Endothelial cell of hepatic sinusoid (primary cell): Measurements from ENCODE around the gene LHB.

Experiments used
- in situ Hi-C: cut with HindIII; loops from 2 replicates; pipeline ENCODE4 v1.10.0; 2017; ENCODE audit warnings: low sequenced_read_pairs

LHB gene

GRCh38 chr19:48986211-48986610 is 30.7 kb downstream of the LHB start:
- in situ Hi-C loops: loop anchor here (5.0 to 10.0 kb wide), 2 partner anchors 189 to 209 kb away; no protein-coding TSS in a partner anchor

- in situ Hi-C loops: loop anchor here (5.0 to 10.0 kb wide), 2 partner anchors 188 to 209 kb away; no protein-coding TSS in a partner anchor
Measured at GRCh38 chr19:48985711-48986110, 31.2 kb downstream of the LHB start.

GRCh38 chr19:48982280-48982679 is 34.6 kb downstream of the LHB start:
- in situ Hi-C loops: loop anchor here (10.0 kb wide), 1 partner anchor 213 kb away; no protein-coding TSS in a partner anchor

GRCh38 chr19:48977061-48977460 is 39.8 kb downstream of the LHB start:
- in situ Hi-C loops: loop anchor here (5.0 kb wide), 1 partner anchor 65 kb away; no protein-coding TSS in a partner anchor

- in situ Hi-C loops: loop anchor here (5.0 kb wide), 1 partner anchor 64 kb away; no protein-coding TSS in a partner anchor
Measured at GRCh38 chr19:48975947-48976847, 40.7 kb downstream of the LHB start.

GRCh38 chr19:48970923-48971395 is 45.9 kb downstream of the LHB start:
- in situ Hi-C loops: loop anchor here (25.0 kb wide), 1 partner anchor 334 kb away; the partner anchor contains the start of genes CA11 and DBP

GRCh38 chr19:48970139-48970766 is 46.6 kb downstream of the LHB start:
- in situ Hi-C loops: loop anchor here (25.0 kb wide), 1 partner anchor 333 kb away; the partner anchor contains the start of genes CA11 and DBP

GRCh38 chr19:48969276-48970138 is 47.4 kb downstream of the LHB start:
- in situ Hi-C loops: loop anchor here (5.0 to 25.0 kb wide), 2 partner anchors 117 to 332 kb away; partner anchors contain the start of genes CA11 and DBP

GRCh38 chr19:48968813-48969218 is 48.1 kb downstream of the LHB start:
- in situ Hi-C loops: loop anchor here (5.0 to 25.0 kb wide), 2 partner anchors 117 to 332 kb away; partner anchors contain the start of genes CA11 and DBP

GRCh38 chr19:48968179-48968661 is 48.7 kb downstream of the LHB start:
- in situ Hi-C loops: loop anchor here (5.0 to 25.0 kb wide), 2 partner anchors 116 to 331 kb away; partner anchors contain the start of genes CA11 and DBP

GRCh38 chr19:48967346-48968178 is 49.3 kb downstream of the LHB start:
- in situ Hi-C loops: loop anchor here (5.0 to 25.0 kb wide), 2 partner anchors 115 to 330 kb away; partner anchors contain the start of genes CA11 and DBP

GRCh38 chr19:48966541-48967345 is 50.1 kb downstream of the LHB start:
- in situ Hi-C loops: loop anchor here (5.0 to 25.0 kb wide), 2 partner anchors 114 to 329 kb away; partner anchors contain the start of genes CA11 and DBP
